Neuronal stem cell (in vitro differentiated cells): ENCODE data around the gene KRT81.
"Not testable (repeated sequence)": the region's sequence is repeated elsewhere in the genome, so short reads cannot be mapped to it uniquely, and the experiment has no call there.

Experiments
- DNase-seq: peaks from one replicate; pipeline ENCODE4 v3.0.0-alpha.2; 2013; ENCODE audit warnings: low spot score
- H2AFZ ChIP-seq: one replicate; pipeline ENCODE4 v1.6.1; 2013; ENCODE audit warnings: mild to moderate bottlenecking, low read length, inconsistent platforms
- H2AK5ac ChIP-seq: 2 replicates; pipeline ENCODE4 v1.6.1; 2013; ENCODE audit warnings: low read depth, mild to moderate bottlenecking, inconsistent platforms, low read length, moderate library complexity, mixed read lengths
- H2BK120ac ChIP-seq: 2 replicates; pipeline ENCODE4 v1.6.1; 2013; ENCODE audit warnings: low read depth, mild to moderate bottlenecking, inconsistent platforms, low read length, moderate library complexity, mixed read lengths
- H2BK12ac ChIP-seq: one replicate; pipeline ENCODE4 v1.6.1; 2013; ENCODE audit warnings: low read length, inconsistent platforms
- H2BK15ac ChIP-seq: 2 replicates; pipeline ENCODE4 v1.6.1; 2013; ENCODE audit warnings: mild to moderate bottlenecking, low read length, inconsistent platforms, mixed read lengths
- H2BK5ac ChIP-seq: one replicate; pipeline ENCODE4 v1.6.1; 2013; ENCODE audit warnings: inconsistent platforms, mild to moderate bottlenecking, low read length, moderate library complexity
- H3K14ac ChIP-seq: one replicate; pipeline ENCODE4 v1.6.1; 2013; ENCODE audit warnings: low read length, inconsistent platforms
- H3K18ac ChIP-seq: 2 replicates; pipeline ENCODE4 v1.6.1; 2013; ENCODE audit warnings: low read length, inconsistent platforms
- H3K23ac ChIP-seq: 2 replicates; pipeline ENCODE4 v1.6.1; 2013; ENCODE audit warnings: low read depth, mild to moderate bottlenecking, mixed read lengths, low read length, inconsistent platforms; ENCODE audit not compliant: poor library complexity
- H3K27ac ChIP-seq: replicated peaks from 3 replicates; pipeline ENCODE4 v1.5.1; 2013; ENCODE audit warnings: low read length, inconsistent platforms
- H3K27me3 ChIP-seq, 3 experiments: 2 replicates each; pipeline ENCODE4 v1.6.1; 2013; ENCODE audit warnings: low read length in 3 of 3, mild to moderate bottlenecking in 2 of 3, inconsistent platforms in 1 of 3, low read depth in 1 of 3, mixed read lengths in 1 of 3, moderate library complexity in 1 of 3; ENCODE audit not compliant: control insufficient read depth in 3 of 3, insufficient read depth in 3 of 3
- H3K36me3 ChIP-seq, 2 donors: replicated peaks in 1 of 2; 2 replicates each; pipeline ENCODE4 v1.6.1; 2013; ENCODE audit warnings: low read length in 2 of 2; ENCODE audit not compliant: control insufficient read depth in 2 of 2, insufficient read depth in 2 of 2
- H3K4ac ChIP-seq: 2 replicates; pipeline ENCODE4 v1.6.1; 2013; ENCODE audit warnings: inconsistent platforms, mild to moderate bottlenecking, low read length, moderate library complexity
- H3K4me1 ChIP-seq, 2 donors: 1 replicate in 1 of 2; 2 replicates in 1 of 2; pipeline ENCODE4 v1.6.1; 2013; ENCODE audit warnings: low read length in 2 of 2, low read depth in 1 of 2; ENCODE audit not compliant: control insufficient read depth in 2 of 2, insufficient read depth in 1 of 2
- H3K4me2 ChIP-seq: one replicate; pipeline ENCODE4 v1.6.1; 2013; ENCODE audit warnings: mild to moderate bottlenecking, low read length, inconsistent platforms; ENCODE audit not compliant: insufficient read depth, poor library complexity, severe bottlenecking
- H3K4me3 ChIP-seq, 2 donors: 2 replicates each; pipeline ENCODE4 v1.5.1; 2013; ENCODE audit warnings: low read length in 2 of 2, mild to moderate bottlenecking in 2 of 2, inconsistent platforms in 1 of 2, moderate library complexity in 1 of 2
- H3K79me1 ChIP-seq: one replicate; pipeline ENCODE4 v1.6.1; 2013; ENCODE audit warnings: low read depth, mild to moderate bottlenecking, inconsistent platforms, low read length, moderate library complexity
- H3K9ac ChIP-seq: one replicate; pipeline ENCODE4 v1.6.1; 2013; ENCODE audit warnings: mild to moderate bottlenecking, low read depth, low read length, inconsistent platforms; ENCODE audit not compliant: poor library complexity
- H3K9me3 ChIP-seq, 2 donors: replicated peaks in 1 of 2; 2 replicates each; pipeline versions ENCODE3 to v1.6.1; 2013; ENCODE audit warnings: low read length in 2 of 2, mild to moderate bottlenecking in 2 of 2, inconsistent platforms in 1 of 2, low read depth in 1 of 2, mixed read lengths in 1 of 2, moderate library complexity in 1 of 2; ENCODE audit not compliant: control insufficient read depth in 2 of 2, insufficient read depth in 1 of 2
- H4K8ac ChIP-seq: one replicate; pipeline ENCODE4 v1.6.1; 2013; ENCODE audit warnings: low read depth, mild to moderate bottlenecking, inconsistent platforms, low read length, moderate library complexity
- H4K91ac ChIP-seq: one replicate; pipeline ENCODE4 v1.6.1; 2013; ENCODE audit warnings: low read length, low read depth, mild to moderate bottlenecking, inconsistent platforms; ENCODE audit not compliant: poor library complexity
- WGBS, 2 donors: extraction: QIAGEN DNeasy Blood & Tissue Kit; methylation state at CpG; one replicate each; pipeline ENCODE4 v1.1.7; 2013; ENCODE audit warnings: missing lambda C conversion rate in 2 of 2, mixed read lengths in 1 of 2; ENCODE audit not compliant: insufficient read length in 2 of 2, insufficient replicate concordance in 1 of 2; ENCODE audit errors: extremely low coverage in 2 of 2; 5-methylcytosine and 5-hydroxymethylcytosine counted together

The KRT81 gene

GRCh38 chr12:52260361-52261207, 30.8 kb downstream of the KRT81 start:
- no peak overlapping the region for H3K4me3 ChIP-seq
- H3K23ac ChIP-seq = no peak overlapping the region
- H3K18ac ChIP-seq = no peak overlapping the region
- no peaks in the 10 kb centered on the region for H3K36me3 ChIP-seq
- H2BK15ac ChIP-seq = no peak overlapping the region
- H3K9ac ChIP-seq = no peak overlapping the region
- H3K4me1 ChIP-seq = peaks cover 0 to 1% of the 10 kb centered on the region in 2 donors
- H3K4ac ChIP-seq = no peak overlapping the region
- H3K14ac ChIP-seq = no peak overlapping the region
- H3K4me2 ChIP-seq = no peak overlapping the region
- H4K8ac ChIP-seq = no peak overlapping the region
- H2AFZ ChIP-seq = no peak overlapping the region
- H2BK5ac ChIP-seq = no peak overlapping the region
- WGBS, 2 donors = no CpG with 5 or more reads among the region's 9 CpGs
- H2BK120ac ChIP-seq = no peak overlapping the region
- H4K91ac ChIP-seq = no peak overlapping the region
- no peak overlapping the region for H2BK12ac ChIP-seq
- H3K27me3 ChIP-seq = peaks cover 0 to 38% (median 24%) of the 10 kb centered on the region in 3 experiments
- DNase-seq = no peak
- no peak overlapping the region for H3K27ac ChIP-seq
- no peaks in the 10 kb centered on the region for H3K79me1 ChIP-seq
- peaks cover 0 to 4% of the 10 kb centered on the region in 2 donors for H3K9me3 ChIP-seq
- no peak overlapping the region for H2AK5ac ChIP-seq

GRCh38 chr12:52259657-52260243, 31.6 kb downstream of the KRT81 start:
- no peaks in the 10 kb centered on the region for H3K36me3 ChIP-seq
- peaks cover 0 to 4% of the 10 kb centered on the region in 2 donors for H3K9me3 ChIP-seq
- no peak for DNase-seq
- no peak overlapping the region for H3K23ac ChIP-seq
- H3K9ac ChIP-seq = no peak overlapping the region
- H4K8ac ChIP-seq = no peak overlapping the region
- no peak overlapping the region for H2BK12ac ChIP-seq
- no peak overlapping the region for H3K14ac ChIP-seq
- peaks cover 0 to 38% (median 24%) of the 10 kb centered on the region in 3 experiments for H3K27me3 ChIP-seq
- H3K4me2 ChIP-seq = no peak overlapping the region
- H3K4me3 ChIP-seq = no peak overlapping the region
- H3K4ac ChIP-seq = no peak overlapping the region
- no peak overlapping the region for H2BK120ac ChIP-seq
- no peak overlapping the region for H2AFZ ChIP-seq
- no peak overlapping the region for H4K91ac ChIP-seq
- peaks cover 0 to 1% of the 10 kb centered on the region in 2 donors for H3K4me1 ChIP-seq
- no peak overlapping the region for H3K18ac ChIP-seq
- H2AK5ac ChIP-seq = no peak overlapping the region
- no peak overlapping the region for H2BK15ac ChIP-seq
- no CpG with 5 or more reads among the region's 6 CpGs for WGBS, 2 donors
- no peaks in the 10 kb centered on the region for H3K79me1 ChIP-seq
- H3K27ac ChIP-seq = no peak overlapping the region
- H2BK5ac ChIP-seq = no peak overlapping the region

- H3K9me3 ChIP-seq = peaks cover 0 to 4% of the 10 kb centered on the region in 2 donors
- peaks cover 0 to 41% (median 24%) of the 10 kb centered on the region in 3 experiments for H3K27me3 ChIP-seq
- no peak overlapping the region for H3K9ac ChIP-seq
- no CpG with 5 or more reads among the region's 72 CpGs for WGBS, 2 donors
- H3K23ac ChIP-seq = peak overlapping the region; percentile 16
- H3K18ac ChIP-seq = peak overlapping the region; percentile 4
- H2AK5ac ChIP-seq = no peak overlapping the region
- H4K91ac ChIP-seq = no peak overlapping the region
- no peak overlapping the region for H2BK120ac ChIP-seq
- H2AFZ ChIP-seq = no peak overlapping the region
- peaks cover 0 to 1% of the 10 kb centered on the region in 2 donors for H3K4me1 ChIP-seq
- peak; percentile 35 for DNase-seq
- H2BK15ac ChIP-seq = no peak overlapping the region
- no peak overlapping the region for H2BK5ac ChIP-seq
- peak overlapping the region in 1 of 2 donors; percentile 31 for H3K4me3 ChIP-seq
- H3K4ac ChIP-seq = no peak overlapping the region
- no peak overlapping the region for H4K8ac ChIP-seq
- no peak overlapping the region for H3K27ac ChIP-seq
- no peak overlapping the region for H3K14ac ChIP-seq
- H2BK12ac ChIP-seq = no peak overlapping the region
- H3K79me1 ChIP-seq = no peaks in the 10 kb centered on the region
- no peaks in the 10 kb centered on the region for H3K36me3 ChIP-seq
- peak overlapping the region; percentile 37 for H3K4me2 ChIP-seq
These were observed 32.9 kb downstream of the KRT81 start for GRCh38 chr12:52258335-52258901.

- not testable (repeated sequence) for H3K79me1 ChIP-seq, H3K9me3 ChIP-seq, H2BK15ac ChIP-seq, H3K14ac ChIP-seq, H2AK5ac ChIP-seq, H3K4me2 ChIP-seq, H3K9ac ChIP-seq, H3K36me3 ChIP-seq, H3K4ac ChIP-seq, H4K91ac ChIP-seq, H3K4me3 ChIP-seq, H3K4me1 ChIP-seq, H3K27ac ChIP-seq, H4K8ac ChIP-seq, H2BK120ac ChIP-seq, H2AFZ ChIP-seq, H2BK5ac ChIP-seq, H2BK12ac ChIP-seq, H3K18ac ChIP-seq, DNase-seq, H3K23ac ChIP-seq
- WGBS, 2 donors = no CpG with 5 or more reads among the region's 13 CpGs
- H3K27me3 ChIP-seq = peaks cover 0 to 41% (median 24%) of the 10 kb centered on the region in 3 experiments
These were observed 33.4 kb downstream of the KRT81 start for GRCh38 chr12:52257922-52258321.
